ENCODE data around the gene RPP30. TPM values are rescaled to one million over a fixed set of nuclear protein-coding genes. Genes with fewer than 3 reads are reported as not detected.

Gene RPP30
- total RNA-seq, 1 donor from 2014 or later, result 24.9 TPM

DNA sequence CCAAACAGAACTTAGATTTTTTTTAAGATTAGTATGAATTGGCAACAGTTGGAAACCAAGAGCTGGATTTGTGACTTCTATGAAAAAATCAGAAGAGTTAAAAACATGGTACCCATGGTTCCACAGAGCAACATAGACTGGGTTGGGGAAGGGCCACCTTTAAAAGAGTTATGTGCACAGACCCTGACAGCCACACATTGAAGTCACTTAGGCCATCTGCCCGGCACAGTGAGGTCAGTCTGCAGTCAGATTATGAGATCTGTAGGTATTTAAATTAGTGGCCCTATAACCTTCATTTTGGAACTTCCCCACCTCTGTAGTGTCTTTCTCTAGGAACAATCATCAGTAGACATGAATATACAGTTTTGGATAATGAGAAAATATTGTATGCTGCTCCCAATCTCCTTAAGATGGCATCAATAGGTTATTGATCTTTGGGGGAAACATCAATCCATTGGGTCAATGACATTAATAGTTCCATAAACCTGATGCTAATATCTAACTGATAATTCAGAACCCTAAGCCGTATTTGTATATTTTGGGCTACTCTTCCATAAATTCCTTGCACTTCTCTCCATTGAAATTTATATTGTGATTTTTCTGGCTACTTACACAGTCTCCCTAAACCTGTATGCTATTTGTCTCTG is 42.1 kb downstream of the RPP30 start:
- no peak for DNase-seq (ENCODE audit: low spot score)
- intact Hi-C loops (cut with DNase I), result no loop called here

DNA sequence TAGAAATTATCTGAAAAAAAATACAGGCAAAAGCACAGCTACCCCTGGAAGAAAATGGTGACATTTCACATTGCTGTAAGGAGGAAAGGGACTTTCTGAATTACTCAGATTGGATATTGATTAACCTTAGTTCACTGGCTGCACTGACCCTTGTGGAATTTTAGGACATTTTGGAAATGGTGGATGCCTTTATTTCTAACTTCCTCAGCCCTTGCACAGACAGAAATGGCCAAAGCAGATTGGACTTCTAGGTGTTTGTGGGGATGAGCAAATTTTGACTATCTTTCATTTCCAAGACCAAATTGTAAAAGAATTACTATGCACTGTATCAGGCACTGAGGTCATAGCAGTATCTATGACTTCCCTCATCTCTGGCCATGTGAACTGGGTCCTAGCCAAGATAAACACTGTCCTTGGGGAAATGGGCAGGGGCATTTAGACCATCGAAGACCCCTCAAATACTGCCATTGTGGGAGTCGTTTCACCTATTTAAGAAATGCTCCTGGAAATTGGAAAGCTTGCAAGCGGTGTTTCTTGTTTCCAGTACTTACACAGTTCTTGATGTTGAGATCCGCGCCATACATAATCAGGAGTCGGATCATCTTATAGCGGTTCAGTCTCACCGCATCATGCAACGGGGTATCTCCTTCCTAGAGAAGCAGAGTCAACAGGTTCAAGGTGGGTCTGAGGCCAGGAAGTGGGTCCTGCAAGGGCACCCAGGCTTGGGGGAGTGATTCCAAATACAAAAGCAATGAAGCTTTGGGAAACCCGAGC is 43.4 kb downstream of the RPP30 start:
- intact Hi-C loops (cut with DNase I), result no loop called here
- DNase-seq (ENCODE audit: low spot score), result no peak

DNA sequence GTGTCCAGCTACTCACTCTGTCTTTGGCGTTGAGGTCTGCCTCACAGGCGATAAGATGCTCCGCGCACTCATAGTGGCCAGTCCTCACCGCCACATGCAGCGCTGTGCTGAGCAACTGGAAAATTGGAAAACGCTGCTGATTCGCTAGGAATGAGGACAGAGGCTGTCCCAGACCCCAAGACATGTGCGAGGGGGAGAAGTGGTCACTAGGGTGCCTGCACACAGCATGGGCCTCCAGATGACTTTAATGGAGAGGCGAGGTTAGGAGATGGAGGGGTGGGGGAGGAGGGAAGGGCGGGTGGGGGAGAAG is 43.9 kb downstream of the RPP30 start:
- peak; percentile 77 for DNase-seq (ENCODE audit: low spot score)
- intact Hi-C loops (cut with DNase I), result no loop called here

DNA sequence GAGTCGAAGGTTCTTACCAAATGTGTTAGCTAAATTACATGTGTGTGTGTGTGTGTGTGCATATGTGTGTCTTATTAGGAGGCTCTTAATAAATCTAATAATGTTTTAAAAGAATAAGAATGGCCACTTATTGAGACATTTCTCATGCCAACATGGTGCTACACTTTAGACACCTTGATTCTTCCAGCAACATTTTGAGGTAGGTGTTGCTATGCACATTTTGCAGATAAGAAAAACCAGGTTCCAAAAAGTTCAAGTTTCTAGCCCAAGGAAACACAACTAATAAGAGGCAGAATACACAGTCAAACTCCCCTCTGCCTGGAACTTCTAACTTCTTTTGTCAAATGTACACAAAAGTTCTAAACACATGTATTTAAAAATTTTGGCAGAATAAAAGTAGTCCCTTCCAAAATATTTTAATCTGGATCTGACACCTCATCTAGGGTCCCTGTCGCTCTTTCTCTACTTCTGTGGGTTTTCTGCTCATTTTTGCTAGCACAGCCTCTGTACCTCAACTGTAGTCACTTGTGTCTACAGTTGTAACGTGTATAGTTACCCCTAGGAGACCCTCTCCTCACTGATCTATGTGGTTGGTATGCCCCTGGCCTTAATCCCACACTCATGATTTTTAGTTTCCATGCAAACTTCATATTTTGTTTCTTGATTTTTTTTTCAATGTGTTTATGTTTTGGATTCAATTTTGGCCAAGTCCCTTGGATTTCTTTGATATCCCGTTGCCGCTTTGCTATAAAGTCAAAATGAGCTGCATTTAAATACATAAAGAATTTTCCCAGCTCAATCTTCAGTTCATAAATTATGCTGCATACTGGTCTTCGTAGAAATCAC is 44.8 kb downstream of the RPP30 start:
- intact Hi-C loops (cut with DNase I), result no loop called here
- DNase-seq (ENCODE audit: low spot score), result no peak

DNA sequence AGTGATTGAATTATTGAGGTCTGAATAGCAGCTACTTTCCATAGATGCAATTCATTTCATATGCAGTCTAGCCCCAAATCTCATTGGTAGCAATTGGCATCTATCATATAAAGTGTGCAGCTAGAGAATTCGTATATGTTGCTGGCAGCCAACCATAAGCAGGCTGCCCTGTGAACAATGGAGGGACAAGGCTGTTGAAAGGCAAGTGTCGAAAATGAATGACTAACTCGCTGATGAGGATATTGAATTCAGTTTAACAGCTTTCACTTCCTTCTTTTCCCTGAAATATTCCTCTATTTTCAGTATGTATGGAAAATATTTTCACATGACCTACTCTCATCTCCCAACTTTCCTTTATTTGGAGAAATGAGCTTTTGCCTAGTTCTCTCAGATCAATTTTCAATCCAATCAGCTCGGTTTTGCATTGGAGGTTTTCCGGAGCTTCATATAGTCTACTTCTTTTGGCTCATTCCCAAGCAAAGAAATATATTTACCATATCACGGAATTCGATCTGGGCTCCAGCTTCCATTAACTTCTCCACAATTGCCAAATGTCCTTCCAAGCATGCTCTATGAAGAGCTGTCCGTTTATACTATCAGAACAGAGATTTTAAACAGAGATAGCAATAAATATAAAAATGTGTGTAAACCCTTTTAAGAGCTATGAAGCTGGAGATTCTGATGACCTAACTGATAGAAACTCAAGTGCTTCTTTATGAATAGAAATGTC is 45.6 kb downstream of the RPP30 start:
- intact Hi-C loops (cut with DNase I), result no loop called here
- no peak for DNase-seq (ENCODE audit: low spot score)

DNA sequence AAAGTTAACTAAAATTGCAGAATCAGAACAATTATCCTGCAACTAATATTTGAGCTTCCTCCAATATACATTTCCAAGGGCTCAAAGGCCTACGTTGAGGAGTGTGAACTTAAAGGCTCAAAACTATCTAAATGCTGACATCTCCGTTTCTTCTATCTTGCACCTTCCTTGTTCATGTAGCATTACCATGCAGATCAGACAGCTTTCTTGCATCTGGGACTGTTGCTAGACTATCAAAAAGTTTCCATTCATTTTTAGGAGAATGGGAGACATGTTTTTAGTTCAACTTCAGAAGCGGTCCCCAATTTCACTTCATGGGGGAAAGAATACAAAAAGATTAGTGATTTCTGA is 46.2 kb downstream of the RPP30 start:
- intact Hi-C loops (cut with DNase I), result no loop called here
- DNase-seq (ENCODE audit: low spot score), result no peak

DNA sequence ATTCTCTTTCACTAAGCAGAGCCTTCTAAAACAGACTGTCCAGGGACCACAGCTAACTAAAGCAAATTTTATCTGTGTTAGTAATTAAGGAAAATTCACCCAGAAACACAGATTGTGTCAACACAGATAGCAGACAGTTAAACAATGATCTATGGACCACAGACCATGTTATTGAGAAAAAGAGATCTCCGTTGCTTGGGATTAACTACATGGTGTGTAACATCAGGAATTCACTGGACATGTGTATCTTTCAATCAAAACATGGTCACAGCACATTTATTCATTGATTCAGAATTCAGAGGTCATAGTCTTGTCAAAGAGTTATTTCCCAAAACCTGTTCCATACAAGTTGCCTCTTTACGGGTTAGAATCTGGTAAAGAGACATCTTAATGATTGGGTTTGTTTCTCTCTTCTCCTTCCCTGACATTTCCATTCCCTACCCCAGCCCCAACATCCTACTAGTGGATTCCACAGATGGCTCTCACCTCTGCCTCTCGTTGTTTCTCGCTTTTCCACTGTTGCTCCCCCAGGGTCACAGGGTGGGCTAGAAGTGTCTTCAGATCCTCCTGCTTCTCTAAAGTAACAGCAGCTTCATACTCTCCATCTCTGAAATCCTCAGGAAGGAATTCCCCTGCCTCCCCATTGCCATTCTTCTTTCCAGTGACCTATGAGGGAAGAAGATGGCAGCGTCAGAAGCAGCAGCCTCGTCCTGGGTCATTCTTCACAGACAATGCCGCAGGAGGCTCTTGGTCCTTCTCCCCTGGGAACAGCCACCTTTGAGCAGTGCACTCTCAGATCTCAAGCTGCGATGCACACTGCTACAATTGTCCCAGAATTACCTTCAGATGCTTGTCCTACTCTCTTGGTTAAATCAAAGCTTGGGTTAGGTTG is 48.2 kb downstream of the RPP30 start:
- intact Hi-C loops (cut with DNase I), result loop anchor here (2.0 to 5.0 kb wide), 3 partner anchors 69 to 332 kb away; no protein-coding TSS in a partner anchor

DNA sequence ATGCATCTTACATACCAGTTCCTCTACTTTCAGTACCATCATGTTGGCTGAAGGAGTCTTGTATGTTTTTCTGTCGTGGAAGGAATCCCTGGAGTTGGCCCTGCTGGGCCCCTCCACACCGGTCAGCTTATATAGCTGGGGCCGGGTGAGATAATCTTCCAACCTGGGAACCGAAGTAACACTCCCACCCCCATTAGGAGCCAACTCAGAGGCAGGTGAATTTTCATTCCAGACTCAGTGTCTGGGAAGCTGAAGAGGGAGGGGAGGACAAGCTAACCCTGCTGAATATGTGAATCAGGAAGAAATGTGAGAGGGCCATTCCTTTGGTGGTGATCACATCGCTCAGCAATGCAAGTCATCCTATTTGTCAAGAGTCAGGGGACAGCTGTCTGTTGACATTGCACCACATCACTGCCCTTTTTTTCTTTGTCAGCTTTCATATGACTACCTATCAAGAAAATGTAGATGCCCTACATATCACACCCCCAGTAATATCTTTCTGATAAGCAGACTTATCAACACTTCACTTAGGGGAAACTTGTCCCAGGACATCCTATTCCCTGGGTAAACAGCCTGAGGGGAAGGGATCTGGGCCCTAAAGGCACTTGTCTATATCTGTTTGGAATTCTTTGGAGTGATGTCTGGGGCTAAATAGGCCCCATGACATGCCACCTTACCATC is 49.4 kb downstream of the RPP30 start, which contains the start of gene ANKRD1:
ANKRD1 (minus strand) TSS at position 102 of the 681 bp plus-strand sequence; CDS start at position 42, 60 bp downstream.
- intact Hi-C loops (cut with DNase I), result loop anchor here (1.0 to 5.0 kb wide), 4 partner anchors 9 to 331 kb away; no protein-coding TSS in a partner anchor
- peak; percentile 81 for DNase-seq (ENCODE audit: low spot score)

More for the DNA sequence above, 48.2 kb downstream of the RPP30 start:
- no peak for DNase-seq (ENCODE audit: low spot score)

DNA sequence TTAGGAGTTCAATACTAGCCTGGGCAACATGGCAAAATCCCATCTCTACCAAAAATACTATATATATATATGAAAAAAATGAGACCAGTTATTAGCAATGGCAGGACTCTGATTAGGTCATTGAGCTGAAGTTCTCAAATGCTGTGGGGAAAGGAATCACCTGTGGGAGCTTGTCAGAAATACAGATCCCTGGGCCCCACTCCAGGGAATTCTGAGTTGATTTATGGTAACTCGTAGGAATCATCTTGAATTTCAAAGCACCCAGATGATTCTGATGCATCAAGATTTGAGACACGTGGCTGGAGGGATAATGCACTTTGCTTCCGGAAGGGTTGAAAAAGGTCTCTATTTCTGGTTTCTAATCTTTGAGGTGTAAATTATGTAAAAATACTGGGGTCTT is 50.1 kb downstream of the RPP30 start:
- intact Hi-C loops (cut with DNase I), result loop anchor here (1.0 to 5.0 kb wide), 4 partner anchors 8 to 330 kb away; no protein-coding TSS in a partner anchor
- no peak for DNase-seq (ENCODE audit: low spot score)

DNA sequence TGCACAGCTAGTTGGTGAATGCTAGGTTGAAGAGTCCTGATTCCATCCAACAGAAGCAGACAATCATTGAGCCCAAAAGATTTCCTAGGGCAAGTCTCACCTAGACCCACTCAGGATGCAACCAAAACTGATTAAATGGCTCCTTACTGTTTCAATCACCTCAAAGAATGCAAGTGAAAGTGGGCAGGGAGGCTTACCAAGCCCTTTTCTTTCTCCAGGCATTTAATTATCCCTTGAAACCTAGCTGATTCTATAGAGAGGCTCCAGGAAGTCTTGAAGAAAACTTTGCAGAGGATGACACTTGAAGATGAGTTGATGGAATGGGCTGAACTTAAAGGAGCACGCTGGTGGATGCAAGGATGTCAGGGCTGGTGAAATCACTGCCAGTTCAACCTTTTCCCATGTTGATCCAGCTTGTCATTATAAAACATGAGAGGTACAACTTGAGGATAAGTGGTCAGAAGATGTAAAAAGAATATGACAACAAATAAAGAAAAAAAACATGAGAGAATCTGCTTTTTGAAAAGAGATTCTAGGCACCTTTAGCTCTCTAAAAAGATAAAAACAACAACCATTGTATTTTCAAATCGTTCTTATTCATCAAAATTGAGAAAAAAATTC is 51.4 kb downstream of the RPP30 start:
- intact Hi-C loops (cut with DNase I), result loop anchor here (5.0 kb wide), 1 partner anchor 329 kb away; no protein-coding TSS in a partner anchor

DNA sequence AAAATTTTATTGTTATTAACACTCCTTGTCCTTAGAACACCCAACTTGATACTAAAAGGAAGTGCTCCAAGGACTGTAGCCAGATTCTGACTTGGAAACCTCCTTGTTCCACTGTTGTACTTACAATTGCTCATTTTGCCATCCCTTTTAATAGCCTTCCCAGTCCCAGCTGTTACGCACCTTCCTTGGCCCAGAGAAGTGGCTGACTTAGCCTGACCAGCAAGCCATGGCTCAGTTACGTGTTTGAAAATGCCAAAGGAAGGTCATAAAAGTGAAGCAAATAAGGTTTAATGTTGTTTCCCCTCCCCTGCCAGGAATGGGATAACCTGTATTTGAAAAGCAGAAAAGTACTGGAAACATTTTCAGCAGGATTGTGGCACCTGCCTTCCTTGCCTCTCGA is 52.8 kb downstream of the RPP30 start:
- intact Hi-C loops (cut with DNase I), result loop anchor here (5.0 kb wide), 1 partner anchor 328 kb away; no protein-coding TSS in a partner anchor
- no peak for DNase-seq (ENCODE audit: low spot score)

More for the DNA sequence above, 51.4 kb downstream of the RPP30 start:
- DNase-seq (ENCODE audit: low spot score), result no peak

DNA sequence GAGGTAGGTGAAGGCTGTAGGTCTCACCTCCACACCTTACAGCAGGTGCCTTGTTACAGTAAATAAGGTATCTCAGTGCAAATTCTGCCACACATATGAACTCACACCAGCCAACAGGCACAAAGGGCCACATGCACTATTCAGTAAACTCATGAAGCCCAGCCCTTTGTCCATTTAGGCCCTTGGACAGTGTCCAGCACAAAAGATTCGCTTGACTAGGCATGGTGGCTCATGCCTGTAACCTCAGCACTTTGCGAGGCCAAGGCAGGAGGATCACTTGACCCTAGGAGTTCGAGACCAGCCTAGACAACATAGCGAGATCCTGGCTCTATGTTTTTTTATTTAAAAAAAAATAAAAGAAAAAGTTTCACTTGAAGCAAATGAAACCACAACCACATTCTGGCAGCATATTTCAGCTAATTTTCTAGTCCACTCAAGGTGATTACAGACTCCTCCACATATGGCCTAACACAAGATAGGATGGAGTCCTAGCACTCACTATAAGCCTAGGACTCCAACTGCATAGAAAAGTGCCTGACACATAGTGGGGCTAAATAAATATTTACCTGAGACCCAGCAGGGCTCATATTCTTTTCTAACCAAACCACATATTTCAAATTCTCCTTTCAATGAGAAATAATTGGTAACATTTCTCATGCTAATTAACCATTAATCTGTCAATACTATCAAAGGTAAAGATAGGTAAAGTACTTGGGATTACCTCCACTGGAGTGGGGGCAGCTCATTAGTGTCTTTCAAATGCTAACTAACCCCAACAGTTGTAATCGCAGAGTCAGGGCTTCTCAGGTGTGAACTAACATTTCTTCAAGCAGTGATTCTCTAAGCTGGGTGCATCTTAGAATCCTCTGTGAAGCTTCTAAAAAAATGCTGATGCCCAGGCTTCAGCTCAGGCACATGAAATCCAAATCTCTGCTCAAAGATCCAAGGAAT is 53.6 kb downstream of the RPP30 start:
- intact Hi-C loops (cut with DNase I), result no loop called here
- no peak for DNase-seq (ENCODE audit: low spot score)

DNA sequence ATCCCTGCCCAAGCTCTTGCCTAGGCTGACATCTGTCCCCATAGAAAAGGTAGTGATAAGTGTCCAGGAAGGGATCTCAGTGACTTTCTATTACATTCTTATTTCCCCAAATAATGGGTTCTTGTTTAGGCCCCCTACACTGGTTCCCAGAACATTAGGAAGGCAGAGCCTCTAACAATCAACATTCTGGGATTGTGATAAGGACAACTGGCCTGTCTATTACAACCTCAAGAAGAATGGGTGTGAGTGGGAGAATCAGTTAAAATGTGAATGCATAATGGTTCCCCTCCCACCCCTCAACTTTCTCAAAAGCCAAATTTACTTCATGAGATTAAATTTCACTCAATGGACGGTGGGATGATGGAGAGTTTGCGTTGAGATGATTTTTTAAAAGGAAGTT is 55.5 kb downstream of the RPP30 start:
- DNase-seq (ENCODE audit: low spot score), result no peak
- intact Hi-C loops (cut with DNase I), result no loop called here

DNA sequence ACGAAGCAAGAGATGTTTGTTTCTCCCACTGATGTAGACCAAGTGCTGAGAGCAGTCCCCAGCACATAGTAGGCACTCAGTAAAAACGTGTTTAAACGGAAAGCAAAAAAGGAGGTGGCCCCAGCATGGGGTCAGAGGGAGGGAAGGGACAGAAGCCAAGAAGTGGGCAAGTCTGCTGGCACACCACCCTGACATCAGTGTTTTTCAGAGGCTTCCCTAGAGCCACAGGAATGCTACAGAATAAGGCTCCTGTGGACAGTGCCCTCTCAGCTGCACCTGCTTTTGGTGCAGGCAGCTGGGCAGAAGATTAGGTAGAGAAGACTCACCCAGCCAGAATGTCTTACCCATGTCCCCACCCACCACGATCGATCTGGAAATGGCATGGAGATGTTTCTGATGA is 57.4 kb downstream of the RPP30 start:
- no peak for DNase-seq (ENCODE audit: low spot score)
- intact Hi-C loops (cut with DNase I), result no loop called here

DNA sequence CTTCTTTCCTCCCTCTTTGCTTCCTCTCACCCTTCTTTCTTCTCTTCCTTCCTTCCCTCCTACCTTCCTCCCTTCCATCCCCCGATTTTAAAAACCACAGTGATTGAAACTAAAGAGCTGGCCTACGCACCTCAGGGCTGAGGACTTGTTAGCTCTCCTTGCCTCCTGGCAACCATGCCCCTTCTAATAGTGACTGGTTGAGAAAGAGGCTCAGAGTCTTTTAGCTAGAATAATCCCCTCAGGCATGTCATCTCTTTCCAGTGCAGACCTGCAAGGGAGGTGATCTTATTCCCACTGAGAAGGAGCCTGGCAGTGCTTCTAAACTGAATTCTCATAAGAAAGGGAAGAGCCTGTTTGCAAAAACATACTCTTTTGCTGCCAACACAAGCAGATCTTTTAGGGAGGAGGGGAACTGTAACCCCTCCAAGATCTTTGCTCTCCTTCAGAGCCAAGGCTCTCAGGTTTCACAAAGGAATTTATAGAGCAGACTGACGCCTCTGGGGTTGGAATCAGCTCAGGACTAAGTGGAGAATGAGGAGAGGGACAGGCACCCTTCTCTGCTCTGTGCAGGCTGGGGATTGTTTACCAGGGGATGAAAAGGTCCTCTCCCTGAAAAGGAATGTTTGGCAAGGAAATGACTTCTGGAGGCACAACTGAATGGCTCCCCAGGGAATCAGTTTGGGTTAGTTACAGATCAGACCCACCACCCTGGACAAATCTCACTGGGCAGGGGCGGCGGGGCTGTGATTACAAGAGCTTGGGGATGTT is 58.5 kb downstream of the RPP30 start:
- DNase-seq (ENCODE audit: low spot score), result no peak
- intact Hi-C loops (cut with DNase I), result loop anchor here (1.0 to 5.0 kb wide), 2 partner anchors 9 to 37 kb away; partner anchors contain the start of gene ANKRD1
